ENCODE data around the gene B4GALNT1.

GRCh38 chr12:57620936-57621496 lies 12.0 kb downstream of the B4GALNT1 start:
- TF ChIP-seq ZNF70 (CRISPR knock-in tag; IDR thresholded peaks at IDR 0.05) (no peak), OSR1 (CRISPR knock-in tag; IDR thresholded peaks at IDR 0.05) (no peak), ZFP3 (CRISPR knock-in tag; IDR thresholded peaks at IDR 0.05) (no peak), ZC3H10 (CRISPR knock-in tag; IDR thresholded peaks at IDR 0.05) (no peak), TOX (CRISPR knock-in tag; IDR thresholded peaks at IDR 0.05; ENCODE audit: borderline replicate concordance) (no peak)
- TF ChIP-seq, protein P1, sequence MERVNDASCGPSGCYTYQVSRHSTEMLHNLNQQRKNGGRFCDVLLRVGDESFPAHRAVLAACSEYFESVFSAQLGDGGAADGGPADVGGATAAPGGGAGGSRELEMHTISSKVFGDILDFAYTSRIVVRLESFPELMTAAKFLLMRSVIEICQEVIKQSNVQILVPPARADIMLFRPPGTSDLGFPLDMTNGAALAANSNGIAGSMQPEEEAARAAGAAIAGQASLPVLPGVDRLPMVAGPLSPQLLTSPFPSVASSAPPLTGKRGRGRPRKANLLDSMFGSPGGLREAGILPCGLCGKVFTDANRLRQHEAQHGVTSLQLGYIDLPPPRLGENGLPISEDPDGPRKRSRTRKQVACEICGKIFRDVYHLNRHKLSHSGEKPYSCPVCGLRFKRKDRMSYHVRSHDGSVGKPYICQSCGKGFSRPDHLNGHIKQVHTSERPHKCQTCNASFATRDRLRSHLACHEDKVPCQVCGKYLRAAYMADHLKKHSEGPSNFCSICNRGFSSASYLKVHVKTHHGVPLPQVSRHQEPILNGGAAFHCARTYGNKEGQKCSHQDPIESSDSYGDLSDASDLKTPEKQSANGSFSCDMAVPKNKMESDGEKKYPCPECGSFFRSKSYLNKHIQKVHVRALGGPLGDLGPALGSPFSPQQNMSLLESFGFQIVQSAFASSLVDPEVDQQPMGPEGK (CRISPR knock-in tag; IDR thresholded peaks at IDR 0.05; ENCODE audit: borderline replicate concordance), result no peak
- TF ChIP-seq, protein P2, sequence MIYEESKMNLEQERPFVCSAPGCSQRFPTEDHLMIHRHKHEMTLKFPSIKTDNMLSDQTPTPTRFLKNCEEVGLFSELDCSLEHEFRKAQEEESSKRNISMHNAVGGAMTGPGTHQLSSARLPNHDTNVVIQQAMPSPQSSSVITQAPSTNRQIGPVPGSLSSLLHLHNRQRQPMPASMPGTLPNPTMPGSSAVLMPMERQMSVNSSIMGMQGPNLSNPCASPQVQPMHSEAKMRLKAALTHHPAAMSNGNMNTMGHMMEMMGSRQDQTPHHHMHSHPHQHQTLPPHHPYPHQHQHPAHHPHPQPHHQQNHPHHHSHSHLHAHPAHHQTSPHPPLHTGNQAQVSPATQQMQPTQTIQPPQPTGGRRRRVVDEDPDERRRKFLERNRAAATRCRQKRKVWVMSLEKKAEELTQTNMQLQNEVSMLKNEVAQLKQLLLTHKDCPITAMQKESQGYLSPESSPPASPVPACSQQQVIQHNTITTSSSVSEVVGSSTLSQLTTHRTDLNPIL (CRISPR knock-in tag; IDR thresholded peaks at IDR 0.05; ENCODE audit: low read depth), result no peak
